ENCODE measurements around the gene OR5H1.

The OR5H1 gene

GRCh38 chr3:98182196-98182595, 51.7 kb downstream of the OR5H1 start (continued):
- TF ChIP-seq ZSCAN16 (tag by site-specific recombination; IDR thresholded peaks at IDR 0.05), result no peak
- no peak for TF ChIP-seq YY1 (tag by site-specific recombination; IDR thresholded peaks at IDR 0.05)
- TF ChIP-seq ZNF280D (tag by site-specific recombination; IDR thresholded peaks at IDR 0.05), result no peak

GRCh38 chr3:98185180-98185579, 54.7 kb downstream of the OR5H1 start:
- H3K4me1 ChIP-seq (ENCODE audit: control insufficient read depth, insufficient read depth, low read length), result no peaks in the 10 kb centered on the region
- no peak overlapping the region for H3K4me3 ChIP-seq (ENCODE audit: low read depth, low read length)
- no peak overlapping the region for H3K27ac ChIP-seq (ENCODE audit: extremely low read depth, low read depth, low read length)
- CTCF ChIA-PET, result interaction anchor here (0.6 kb wide), 1 partner anchor 12 kb away, joined by 3 read pairs; no protein-coding TSS in a partner anchor
- POLR2A ChIA-PET, result no interaction called here
- no peaks in the 10 kb centered on the region for H3K36me3 ChIP-seq (ENCODE audit: control insufficient read depth in 2 of 2, insufficient read depth in 1 of 2, low read length in 2 of 2)
- no peak for TF ChIP-seq ZNF341 (tag by site-specific recombination; IDR thresholded peaks at IDR 0.05; ENCODE audit: low read depth)
- no peak for TF ChIP-seq REST (tag by site-specific recombination; IDR thresholded peaks at IDR 0.05)
- no peak for TF ChIP-seq ZNF169 (tag by site-specific recombination; IDR thresholded peaks at IDR 0.05)
- TF ChIP-seq SCRT2 (tag by site-specific recombination; IDR thresholded peaks at IDR 0.05), result no peak
- no peak for TF ChIP-seq ZNF202 (tag by site-specific recombination; IDR thresholded peaks at IDR 0.05; ENCODE audit: borderline replicate concordance)
- no peak for TF ChIP-seq ZNF292 (tag by site-specific recombination; IDR thresholded peaks at IDR 0.05; ENCODE audit: borderline replicate concordance, low read depth)
- no peak for TF ChIP-seq ZNF391 (tag by site-specific recombination; IDR thresholded peaks at IDR 0.05; ENCODE audit: borderline replicate concordance, low read depth)
- no peak for TF ChIP-seq HOXA7 (CRISPR knock-in tag; IDR thresholded peaks at IDR 0.05; ENCODE audit: borderline replicate concordance)
- H3K9me3 ChIP-seq (ENCODE audit: control insufficient read depth, insufficient read depth, low read depth, low read length), result no peaks in the 10 kb centered on the region
